ENCODE measurements around the gene THADA.
A peak's percentile ranks its signal among the peaks of the same experiment; 100 is the strongest.

Gene THADA

DNA sequence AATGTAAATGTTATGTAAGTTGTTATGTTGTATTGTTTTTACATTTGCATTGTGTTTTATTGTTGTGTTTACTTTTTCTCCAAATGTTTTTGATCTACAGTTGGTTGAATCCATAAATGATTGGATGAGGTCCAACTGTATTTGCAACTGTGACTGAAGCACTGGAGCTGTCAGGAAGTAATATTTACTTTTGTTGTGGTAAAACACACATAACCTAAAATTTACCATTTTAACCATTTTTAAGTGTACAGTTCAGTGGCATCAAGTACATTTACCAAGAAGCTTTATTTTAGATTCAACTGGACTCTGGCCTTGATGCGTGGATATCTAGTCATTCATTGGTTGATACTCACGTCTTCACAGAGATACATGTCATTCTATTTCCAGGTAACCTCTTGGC is 181.8 kb downstream of the THADA start:
- TF ChIP-seq, protein P1, sequence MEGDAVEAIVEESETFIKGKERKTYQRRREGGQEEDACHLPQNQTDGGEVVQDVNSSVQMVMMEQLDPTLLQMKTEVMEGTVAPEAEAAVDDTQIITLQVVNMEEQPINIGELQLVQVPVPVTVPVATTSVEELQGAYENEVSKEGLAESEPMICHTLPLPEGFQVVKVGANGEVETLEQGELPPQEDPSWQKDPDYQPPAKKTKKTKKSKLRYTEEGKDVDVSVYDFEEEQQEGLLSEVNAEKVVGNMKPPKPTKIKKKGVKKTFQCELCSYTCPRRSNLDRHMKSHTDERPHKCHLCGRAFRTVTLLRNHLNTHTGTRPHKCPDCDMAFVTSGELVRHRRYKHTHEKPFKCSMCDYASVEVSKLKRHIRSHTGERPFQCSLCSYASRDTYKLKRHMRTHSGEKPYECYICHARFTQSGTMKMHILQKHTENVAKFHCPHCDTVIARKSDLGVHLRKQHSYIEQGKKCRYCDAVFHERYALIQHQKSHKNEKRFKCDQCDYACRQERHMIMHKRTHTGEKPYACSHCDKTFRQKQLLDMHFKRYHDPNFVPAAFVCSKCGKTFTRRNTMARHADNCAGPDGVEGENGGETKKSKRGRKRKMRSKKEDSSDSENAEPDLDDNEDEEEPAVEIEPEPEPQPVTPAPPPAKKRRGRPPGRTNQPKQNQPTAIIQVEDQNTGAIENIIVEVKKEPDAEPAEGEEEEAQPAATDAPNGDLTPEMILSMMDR (IDR thresholded peaks at IDR 0.05; ENCODE audit: control insufficient read depth, extremely low read depth, insufficient read depth), result no peak
- H3K4me3 ChIP-seq (ENCODE audit: low read depth, low read length), result no peak overlapping the region
- no peak for DNase-seq (ENCODE audit: low read depth)

DNA sequence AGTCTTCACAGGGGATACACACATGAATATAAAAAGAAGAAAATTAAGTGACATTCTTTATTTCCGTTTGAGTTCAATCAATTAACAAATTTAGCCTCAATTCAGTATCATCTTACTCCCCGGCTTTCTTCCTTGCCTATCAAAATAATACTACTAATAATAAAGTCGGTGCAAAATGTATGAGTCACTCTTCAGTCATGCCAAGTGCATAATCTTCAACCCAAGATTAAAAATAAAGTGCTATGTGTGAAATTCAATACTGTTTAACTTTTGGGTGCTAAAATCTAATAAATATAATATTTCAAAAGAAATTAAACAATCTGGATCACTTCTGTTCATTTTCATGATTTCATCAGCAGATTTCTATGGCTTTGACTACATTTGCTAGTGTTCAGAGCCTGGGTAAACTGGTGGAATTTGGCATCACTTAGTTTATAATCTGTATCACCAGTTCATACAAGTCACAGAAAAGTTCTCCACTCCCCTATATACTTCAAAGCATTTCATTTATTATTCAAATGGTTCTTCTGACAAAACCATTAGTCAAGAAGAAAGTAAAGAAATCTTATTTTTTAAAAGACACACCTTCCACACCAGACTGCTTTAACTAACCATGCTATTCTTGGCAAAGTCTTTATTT is 183.6 kb downstream of the THADA start:
- no peak overlapping the region for H3K4me3 ChIP-seq (ENCODE audit: low read depth, low read length)
- no peak for DNase-seq (ENCODE audit: low read depth)
- TF ChIP-seq, protein P1 (IDR thresholded peaks at IDR 0.05; ENCODE audit: control insufficient read depth, extremely low read depth, insufficient read depth), result no peak

DNA sequence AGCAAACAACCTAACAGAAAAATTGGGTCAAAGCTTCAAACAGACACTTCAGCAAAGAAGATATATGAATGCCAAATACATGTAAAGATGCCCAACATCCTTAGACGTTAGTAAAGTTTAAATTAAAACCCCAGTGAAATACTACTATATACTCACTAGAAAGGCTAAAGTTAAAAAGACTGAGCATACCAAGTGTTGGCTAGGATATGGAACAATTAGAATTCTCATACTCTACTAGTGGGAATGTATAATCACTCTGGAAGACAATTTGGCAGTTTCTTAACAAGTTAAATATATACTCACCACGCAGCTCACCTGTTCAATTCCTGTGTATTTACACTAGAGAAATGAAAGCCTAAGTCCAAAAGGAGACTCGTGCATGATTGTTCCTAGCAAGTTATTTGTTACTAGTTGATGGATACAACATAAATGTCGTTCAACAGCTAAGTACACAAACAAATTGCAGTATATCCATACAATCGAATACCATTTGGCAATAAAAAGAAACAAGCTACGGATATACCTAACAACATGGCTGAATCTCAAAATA is 185.7 kb downstream of the THADA start:
- DNase-seq (ENCODE audit: low read depth), result peak; percentile 21
- H3K4me3 ChIP-seq (ENCODE audit: low read depth, low read length), result no peak overlapping the region
- TF ChIP-seq, protein P1 (IDR thresholded peaks at IDR 0.05; ENCODE audit: control insufficient read depth, extremely low read depth, insufficient read depth), result no peak

DNA sequence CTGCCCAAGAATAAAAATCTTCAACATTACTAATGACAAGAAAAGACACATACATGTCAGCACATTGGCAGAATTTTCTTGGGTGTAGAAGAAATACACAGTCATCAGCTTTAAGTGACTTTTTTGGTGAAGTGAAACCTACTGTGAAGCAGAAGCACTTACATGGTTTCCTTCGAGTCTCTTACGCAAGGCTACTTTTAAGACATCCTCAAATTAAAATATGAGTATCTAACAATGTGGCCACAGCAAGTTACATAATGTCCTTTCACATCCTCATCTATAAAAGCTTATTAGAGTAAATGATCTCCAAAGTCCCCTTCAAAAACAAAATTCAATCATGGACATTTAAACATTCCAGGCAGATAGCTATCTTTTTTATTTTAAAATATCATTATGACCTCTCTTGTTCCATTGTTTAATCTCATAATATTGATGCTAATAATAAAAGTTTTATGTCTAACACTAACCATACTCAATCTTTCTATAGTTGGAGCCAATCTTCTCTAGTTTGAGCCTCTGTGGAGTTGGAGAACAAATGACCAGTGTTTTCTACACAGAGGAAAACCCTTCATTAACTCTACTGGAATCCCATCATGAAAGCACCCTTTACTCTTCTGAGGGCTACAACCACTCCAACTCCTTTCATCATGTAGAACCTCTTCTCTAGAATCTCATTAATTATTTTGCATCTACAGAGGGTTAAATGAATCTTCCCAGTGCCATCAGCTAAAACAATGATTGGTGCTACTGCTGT is 187.3 kb downstream of the THADA start:
- no peak for DNase-seq (ENCODE audit: low read depth)
- TF ChIP-seq, protein P1 (IDR thresholded peaks at IDR 0.05; ENCODE audit: control insufficient read depth, extremely low read depth, insufficient read depth), result no peak
- H3K4me3 ChIP-seq (ENCODE audit: low read depth, low read length), result no peak overlapping the region

DNA sequence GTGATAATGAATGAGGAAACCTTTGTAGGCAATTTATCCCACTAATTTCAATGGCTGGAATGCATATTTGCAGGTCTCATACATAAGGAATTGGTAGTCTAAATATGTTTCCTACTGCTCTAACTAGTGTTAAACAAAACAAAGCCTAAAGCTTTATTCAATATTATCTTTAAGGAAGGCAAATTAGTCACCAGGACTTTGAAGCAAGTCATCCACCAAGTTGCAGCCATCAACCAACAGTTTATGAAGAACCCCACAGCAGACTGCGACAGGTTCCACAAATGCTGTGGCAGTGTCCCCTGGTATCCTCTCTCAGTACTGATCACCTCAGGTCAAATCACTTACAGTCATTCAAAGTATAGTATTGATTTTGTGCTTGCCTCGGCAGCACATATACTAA is 187.9 kb downstream of the THADA start:
- TF ChIP-seq, protein P1 (IDR thresholded peaks at IDR 0.05; ENCODE audit: control insufficient read depth, extremely low read depth, insufficient read depth), result no peak
- H3K4me3 ChIP-seq (ENCODE audit: low read depth, low read length), result no peak overlapping the region
- DNase-seq (ENCODE audit: low read depth), result no peak

DNA sequence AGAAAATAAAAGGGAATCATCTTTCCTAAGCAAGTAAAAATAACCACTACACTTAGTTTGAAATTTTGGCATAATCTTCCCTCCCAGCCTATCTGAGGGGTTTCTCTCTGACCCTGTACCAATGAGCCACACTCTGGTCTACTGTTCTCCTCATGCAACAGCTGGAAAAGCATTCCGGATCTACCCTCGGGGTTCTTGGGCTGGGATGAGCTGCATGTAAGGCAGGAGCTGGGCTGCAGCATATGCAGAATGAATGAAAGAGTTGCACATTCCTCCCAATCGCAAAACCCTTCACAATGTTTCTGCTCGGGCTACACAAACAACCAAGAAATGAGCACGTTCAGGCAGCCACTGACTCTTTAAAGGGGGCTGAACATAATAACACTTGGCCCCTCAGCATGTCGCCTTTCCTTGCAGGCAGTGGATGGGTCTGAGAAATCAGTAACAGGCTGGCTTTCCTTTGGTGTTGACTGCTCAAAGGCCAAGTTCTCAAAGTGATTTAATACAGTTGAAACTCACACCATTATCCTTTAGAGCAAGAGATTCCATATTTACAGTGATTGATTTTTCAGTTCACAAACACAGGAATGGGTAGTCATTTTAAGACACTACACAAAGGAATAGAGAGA is 189.1 kb downstream of the THADA start:
- H3K4me3 ChIP-seq (ENCODE audit: low read depth, low read length), result no peak overlapping the region
- TF ChIP-seq, protein P1 (IDR thresholded peaks at IDR 0.05; ENCODE audit: control insufficient read depth, extremely low read depth, insufficient read depth), result no peak
- DNase-seq (ENCODE audit: low read depth), result no peak

Measured in LNCaP clone FGC (cell line).